CD14-positive monocyte (primary cell): ENCODE data around the gene IZUMO1R. TPM values are rescaled to one million over a fixed set of nuclear protein-coding genes. Genes with fewer than 3 reads are reported as not detected.

Experiments used
- DNase-seq, 3 donors: peaks; one replicate each; pipeline ENCODE4 v3.0.0-alpha.2; 2011 to 2022
- H2AFZ ChIP-seq: 2 replicates; pipeline ENCODE4 v1.6.0; 2012; ENCODE audit warnings: mild to moderate bottlenecking, low read depth, low read length, inconsistent platforms; ENCODE audit not compliant: insufficient read depth, poor library complexity, severe bottlenecking
- H3K27ac ChIP-seq, 2 donors: 1 replicate in 1 of 2; 2 replicates in 1 of 2; pipeline ENCODE4 v1.5.1; 2012 to 2013; ENCODE audit warnings: low read length in 2 of 2, control low read depth in 1 of 2, inconsistent platforms in 1 of 2, low read depth in 1 of 2, mild to moderate bottlenecking in 1 of 2
- H3K27me3 ChIP-seq, 2 donors: one replicate each; pipeline versions ENCODE4 v1.6.0 to v1.6.1; 2011 to 2013; ENCODE audit warnings: low read length in 2 of 2; ENCODE audit not compliant: control insufficient read depth in 2 of 2, insufficient read depth in 2 of 2
- H3K36me3 ChIP-seq, 2 donors: replicated peaks in 1 of 2; 1 replicate in 1 of 2; 2 replicates in 1 of 2; pipeline versions ENCODE4 v1.5.1 to v1.6.1; 2012 to 2013; ENCODE audit warnings: low read length in 2 of 2, control low read depth in 1 of 2, inconsistent platforms in 1 of 2, mild to moderate bottlenecking in 1 of 2; ENCODE audit not compliant: insufficient read depth in 2 of 2, control insufficient read depth in 1 of 2
- H3K4me1 ChIP-seq, 2 donors: 1 replicate in 1 of 2; 2 replicates in 1 of 2; pipeline versions ENCODE4 v1.5.1 to v1.6.1; 2012 to 2013; ENCODE audit warnings: low read length in 2 of 2, control low read depth in 1 of 2, inconsistent platforms in 1 of 2, mild to moderate bottlenecking in 1 of 2, moderate library complexity in 1 of 2; ENCODE audit not compliant: insufficient read depth in 2 of 2, control insufficient read depth in 1 of 2
- H3K4me2 ChIP-seq: replicated peaks from 2 replicates; pipeline ENCODE3; 2012; ENCODE audit warnings: low read length, moderate library complexity, mild to moderate bottlenecking; ENCODE audit not compliant: poor library complexity, severe bottlenecking; ENCODE audit errors: extremely low read depth
- H3K4me3 ChIP-seq, 3 experiments: fragments of 200-600 bp in 1 of 3; sonication (generic) in 1 of 3; replicated peaks in 1 of 3; 1 replicate in 2 of 3; 2 replicates in 1 of 3; pipeline ENCODE4 v1.5.1; 2011 to 2013; ENCODE audit warnings: low read length in 3 of 3, mild to moderate bottlenecking in 3 of 3, control low read depth in 2 of 3, low read depth in 2 of 3, inconsistent platforms in 1 of 3, moderate library complexity in 1 of 3
- H3K79me2 ChIP-seq: 2 replicates; pipeline ENCODE4 v1.6.0; 2012; ENCODE audit warnings: mild to moderate bottlenecking, control low read depth, inconsistent platforms, low read length, moderate library complexity; ENCODE audit not compliant: insufficient read depth
- H3K9ac ChIP-seq: 2 replicates; pipeline ENCODE4 v1.6.0; 2017; ENCODE audit warnings: low read length, mild to moderate bottlenecking; ENCODE audit not compliant: insufficient read depth, poor library complexity, severe bottlenecking
- H3K9me3 ChIP-seq, 2 donors: replicated peaks in 1 of 2; 1 replicate in 1 of 2; 2 replicates in 1 of 2; pipeline versions ENCODE4 v1.5.1 to v1.6.1; 2012 to 2013; ENCODE audit warnings: low read length in 2 of 2, control low read depth in 1 of 2; ENCODE audit not compliant: control insufficient read depth in 1 of 2, insufficient read depth in 1 of 2
- H4K20me1 ChIP-seq: 2 replicates; pipeline ENCODE4 v1.6.0; 2012; ENCODE audit warnings: mild to moderate bottlenecking, low read length, control low read depth, moderate library complexity; ENCODE audit not compliant: insufficient read depth
- H3K27ac Mint-ChIP-seq, 7 donors: one replicate each; pipeline ENCODE4 v1.8.0; 2020; ENCODE audit warnings: mild to moderate bottlenecking in 7 of 7, mixed read lengths in 7 of 7, moderate library complexity in 6 of 7, inconsistent platforms in 2 of 7
- H3K27me3 Mint-ChIP-seq, 3 donors: one replicate each; pipeline ENCODE4 v1.8.0; 2021 to 2022; ENCODE audit warnings: low read depth in 3 of 3, mild to moderate bottlenecking in 3 of 3, mixed read lengths in 3 of 3, moderate library complexity in 3 of 3, inconsistent platforms in 1 of 3
- H3K36me3 Mint-ChIP-seq, 2 donors: one replicate each; pipeline ENCODE4 v1.8.0; 2020; ENCODE audit warnings: mixed read lengths in 2 of 2, inconsistent platforms in 1 of 2, mild to moderate bottlenecking in 1 of 2
- H3K4me1 Mint-ChIP-seq: one replicate; pipeline ENCODE4 v1.8.0; 2020; ENCODE audit warnings: mild to moderate bottlenecking, mixed read lengths
- H3K4me3 Mint-ChIP-seq, 2 donors: one replicate each; pipeline ENCODE4 v1.8.0; 2020; ENCODE audit warnings: mild to moderate bottlenecking in 2 of 2, mixed read lengths in 2 of 2, moderate library complexity in 1 of 2
- H3K9me3 Mint-ChIP-seq, 7 donors: one replicate each; pipeline ENCODE4 v1.8.0; 2020 to 2022; ENCODE audit warnings: mixed read lengths in 7 of 7, mild to moderate bottlenecking in 6 of 7, moderate library complexity in 6 of 7, inconsistent platforms in 2 of 7
- CTCF ChIP-seq: fragments of 200-600 bp; IDR thresholded peaks from one replicate; pipeline ENCODE4 v1.8.0; 2022; ENCODE audit warnings: antibody characterized with exemption, mild to moderate bottlenecking
- WGBS: methylation state at CpG from one replicate; pipeline ENCODE4 v1.1.5; 2013; ENCODE audit warnings: missing lambda C conversion rate; ENCODE audit not compliant: insufficient coverage; 5-methylcytosine and 5-hydroxymethylcytosine counted together
- intact Hi-C, 2 donors: fragments of 100-400 bp; cut with micrococcal nuclease; formaldehyde crosslinking; loops; one replicate each; pipeline versions ENCODE4 v1.15.0 to v1.15.1; 2023
- polyA plus RNA-seq, 3 donors: library from polyadenylated mRNA; depleted of rRNA in 1 of 3; unstranded in 2 of 3; stranded (reverse) in 1 of 3; fragments of 300-500 nt in 2 of 3; fragments of >200 nt in 1 of 3; fragmentation: Illumina TruSeq in 2 of 3; gene quantifications; 1 replicate in 2 of 3; 2 replicates in 1 of 3; pipeline ENCODE4 v1.2.3, GENCODE V29; 2012 to 2021

Gene IZUMO1R
- polyA plus RNA-seq, 3 donors: not detected

- Histone ChIP-seq H4K20me1 (no peaks in the 10 kb centered on the region), H3K9ac (no peak overlapping the region), H3K4me1 (no peaks in the 10 kb centered on the region), H3K79me2 (no peaks in the 10 kb centered on the region), H3K27ac (no peak overlapping the region), H3K4me3 (no peak overlapping the region), H3K36me3 (no peaks in the 10 kb centered on the region), H3K9me3 (no peaks in the 10 kb centered on the region), H2AFZ (no peak overlapping the region), H3K27me3 (peaks cover 0 to 4% of the 10 kb centered on the region in 2 donors), H3K4me2 (no peak overlapping the region)
- 100% methylated on average over 1 of the region's 1 CpG for WGBS
- intact Hi-C loops: no loop called here
- H3K4me1 Mint-ChIP-seq: no peaks in the 10 kb centered on the region
- DNase-seq: no peak
- peaks cover 8 to 12% (median 8%) of the 10 kb centered on the region in 3 donors for H3K27me3 Mint-ChIP-seq
- H3K4me3 Mint-ChIP-seq: no peak overlapping the region
- H3K27ac Mint-ChIP-seq: peak overlapping the region in 1 of 7 donors; percentile 33
- no peak for TF ChIP-seq CTCF
- peaks cover 0 to 4% (median 0%) of the 10 kb centered on the region in 7 donors for H3K9me3 Mint-ChIP-seq
- no peaks in the 10 kb centered on the region for H3K36me3 Mint-ChIP-seq
Observed at GRCh38 chr11:94305146-94305545, 766 bp downstream of the IZUMO1R start.

DNA sequence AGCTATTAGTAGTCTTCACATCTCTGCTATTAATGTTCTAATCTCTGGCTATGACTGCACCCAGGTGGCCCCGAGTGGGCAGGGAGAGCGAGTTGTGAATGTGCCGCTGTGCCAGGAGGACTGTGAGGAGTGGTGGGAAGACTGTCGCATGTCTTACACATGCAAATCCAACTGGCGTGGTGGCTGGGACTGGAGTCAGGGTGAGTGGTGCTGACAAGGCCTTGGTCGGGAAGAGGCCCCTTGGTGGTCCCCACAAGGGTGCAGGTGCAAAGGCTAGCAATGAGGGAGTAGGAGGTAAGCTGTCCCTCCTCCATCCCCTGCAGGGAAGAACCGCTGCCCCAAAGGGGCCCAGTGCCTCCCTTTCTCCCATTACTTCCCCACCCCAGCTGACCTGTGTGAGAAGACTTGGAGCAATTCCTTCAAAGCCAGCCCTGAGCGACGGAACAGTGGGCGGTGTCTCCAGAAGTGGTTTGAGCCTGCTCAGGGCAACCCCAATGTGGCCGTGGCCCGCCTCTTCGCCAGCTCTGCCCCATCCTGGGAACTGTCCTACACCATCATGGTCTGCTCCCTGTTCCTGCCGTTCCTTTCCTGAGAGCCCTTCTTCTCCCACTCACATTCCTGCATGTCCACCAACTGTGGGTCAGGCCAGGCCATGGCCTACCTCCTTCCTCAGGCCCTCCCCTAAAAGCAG lies 2.9 kb downstream of the IZUMO1R start:
- H3K27me3 Mint-ChIP-seq: peaks cover 6 to 9% (median 8%) of the 10 kb centered on the region in 3 donors

More for the DNA sequence above, 2.9 kb downstream of the IZUMO1R start:
- WGBS: 99% methylated on average over 10 of the region's 14 CpGs
- no peak overlapping the region for H3K4me3 Mint-ChIP-seq
- no peak overlapping the region for H3K27ac ChIP-seq
- no peak overlapping the region for H2AFZ ChIP-seq
- intact Hi-C loops: no loop called here
- H3K36me3 ChIP-seq: no peaks in the 10 kb centered on the region
- H3K27me3 ChIP-seq: peaks cover 0 to 2% of the 10 kb centered on the region in 2 donors
- no peaks in the 10 kb centered on the region for H3K4me1 ChIP-seq
- H3K9me3 ChIP-seq: no peaks in the 10 kb centered on the region
- H3K4me3 ChIP-seq: no peak overlapping the region
- no peaks in the 10 kb centered on the region for H4K20me1 ChIP-seq
- no peaks in the 10 kb centered on the region for H3K4me1 Mint-ChIP-seq
- H3K9ac ChIP-seq: no peak overlapping the region
- H3K9me3 Mint-ChIP-seq: peaks cover 0 to 8% (median 0%) of the 10 kb centered on the region in 7 donors
- H3K79me2 ChIP-seq: no peaks in the 10 kb centered on the region
- H3K27ac Mint-ChIP-seq: no peak overlapping the region
- no peak overlapping the region for H3K4me2 ChIP-seq
- DNase-seq: no peak
- no peak for TF ChIP-seq CTCF
- no peaks in the 10 kb centered on the region for H3K36me3 Mint-ChIP-seq
